HepG2 (cell line): ENCODE results near the gene BLVRB. TPM values are rescaled to one million over a fixed set of nuclear protein-coding genes. Genes with fewer than 3 reads are reported as not detected.
A peak's percentile ranks its signal among the peaks of the same experiment; 100 is the strongest.

Experiments
- HNF1A ChIP-seq, 2 experiments: sonication (generic) in 1 of 2; formaldehyde crosslinking in 1 of 2; IDR thresholded peaks; 2 replicates each; pipeline versions ENCODE4 v1.4.0 to v1.6.1; 2016 to 2020; ENCODE audit warnings: borderline replicate concordance in 1 of 2, low read depth in 1 of 2, mild to moderate bottlenecking in 1 of 2, missing genetic modification reagents in 1 of 2
- MNT ChIP-seq: fragments of 450-650 bp; IDR thresholded peaks from 2 replicates; pipeline ENCODE4 v1.6.1; 2016
- NCOA5 ChIP-seq: sonication (generic); formaldehyde crosslinking; IDR thresholded peaks from 2 replicates; pipeline ENCODE4 v1.4.0; 2020; ENCODE audit warnings: missing genetic modification reagents
- NFE2L1 ChIP-seq: sonication (generic); formaldehyde crosslinking; IDR thresholded peaks from 2 replicates; pipeline ENCODE4 v1.4.0; 2020; ENCODE audit warnings: missing genetic modification reagents, mild to moderate bottlenecking, borderline replicate concordance
- PHB2 ChIP-seq: fragments of 450-650 bp; IDR thresholded peaks from 2 replicates; pipeline ENCODE4 v1.6.1; 2018; ENCODE audit not compliant: partially characterized antibody
- RARG ChIP-seq: sonication (generic); formaldehyde crosslinking; IDR thresholded peaks from 2 replicates; pipeline ENCODE4 v1.4.0; 2020; ENCODE audit warnings: low read depth, mild to moderate bottlenecking, missing genetic modification reagents
- TP53 ChIP-seq: sonication (generic); formaldehyde crosslinking; conservative IDR thresholded peaks from 2 replicates; pipeline ENCODE4 v1.4.0; 2020; ENCODE audit warnings: missing genetic modification reagents
- ZBTB42 ChIP-seq: sonication (generic); formaldehyde crosslinking; IDR thresholded peaks from 2 replicates; pipeline ENCODE4 v1.5.0; 2020; ENCODE audit warnings: mild to moderate bottlenecking, missing genetic modification reagents
- ZFP82 ChIP-seq: sonication (generic); formaldehyde crosslinking; IDR thresholded peaks from 2 replicates; pipeline ENCODE4 v1.5.1; 2020; ENCODE audit warnings: mild to moderate bottlenecking, missing genetic modification reagents, borderline replicate concordance
- ZNF441 ChIP-seq: sonication (generic); formaldehyde crosslinking; IDR thresholded peaks from 2 replicates; pipeline ENCODE4 v1.7.0; 2021; ENCODE audit warnings: missing genetic modification reagents, borderline replicate concordance
- ZNF556 ChIP-seq: sonication (generic); formaldehyde crosslinking; IDR thresholded peaks from 2 replicates; pipeline ENCODE4 v1.4.0; 2020; ENCODE audit warnings: mild to moderate bottlenecking, missing genetic modification reagents, borderline replicate concordance
- ZNF577 ChIP-seq: sonication (generic); formaldehyde crosslinking; IDR thresholded peaks from 2 replicates; pipeline ENCODE4 v1.4.0; 2020; ENCODE audit warnings: mild to moderate bottlenecking, low read depth, missing genetic modification reagents, borderline replicate concordance
- ZNF660 ChIP-seq: sonication (generic); formaldehyde crosslinking; IDR thresholded peaks from 2 replicates; pipeline ENCODE4 v1.5.1; 2020; ENCODE audit warnings: mild to moderate bottlenecking, low read depth, missing genetic modification reagents, borderline replicate concordance
- ZNF7 ChIP-seq: IDR thresholded peaks from 2 replicates; pipeline ENCODE4 v1.6.1; 2016; ENCODE audit warnings: missing biosample characterization, missing genetic modification reagents
- ZNF749 ChIP-seq: sonication (generic); formaldehyde crosslinking; IDR thresholded peaks from 2 replicates; pipeline ENCODE4 v1.8.0; 2022; ENCODE audit warnings: mild to moderate bottlenecking, missing genetic modification reagents, moderate library complexity, borderline replicate concordance
- polyA plus RNA-seq, 8 experiments: library from polyadenylated mRNA; depleted of rRNA in 3 of 8; stranded (reverse) in 7 of 8; unstranded in 1 of 8; fragments of >200 nt; fragmentation: Illumina TruSeq in 4 of 8; extraction: Trizol in 4 of 8; gene quantifications; 2 replicates each; pipeline versions ENCODE4 v1.2.1 to v1.2.3, GENCODE V29; 2011 to 2016; ENCODE audit warnings: low read depth in 4 of 8, missing spikeins in 1 of 8, mixed read lengths in 1 of 8; ENCODE audit not compliant: insufficient read depth in 1 of 8
- total RNA-seq, 5 experiments: library from RNA; depleted of rRNA; stranded (reverse); fragments of >200 nt; fragmentation: Illumina TruSeq; extraction: Trizol; gene quantifications; 2 replicates each; pipeline ENCODE4 v1.2.3, GENCODE V29; 2016; ENCODE audit warnings: low read depth in 1 of 5
- TF ChIP-seq, protein P1 (sequence below): sonication (generic); formaldehyde crosslinking; IDR thresholded peaks from 2 replicates; pipeline ENCODE4; 2020; ENCODE audit warnings: missing genetic modification reagents, mild to moderate bottlenecking, borderline replicate concordance
- TF ChIP-seq, protein P2 (sequence below): sonication (generic); formaldehyde crosslinking; IDR thresholded peaks from 2 replicates; pipeline ENCODE4 v1.8.1; 2023; ENCODE audit warnings: missing genetic modification reagents, inconsistent platforms, borderline replicate concordance

Gene BLVRB
- total and polyA plus RNA-seq, 2 of the 13 experiments (the other 11 are each of a cell fraction or from before 2014, with no cell fraction given) = 25.9 to 51.4 TPM

- TF ChIP-seq, protein P1, sequence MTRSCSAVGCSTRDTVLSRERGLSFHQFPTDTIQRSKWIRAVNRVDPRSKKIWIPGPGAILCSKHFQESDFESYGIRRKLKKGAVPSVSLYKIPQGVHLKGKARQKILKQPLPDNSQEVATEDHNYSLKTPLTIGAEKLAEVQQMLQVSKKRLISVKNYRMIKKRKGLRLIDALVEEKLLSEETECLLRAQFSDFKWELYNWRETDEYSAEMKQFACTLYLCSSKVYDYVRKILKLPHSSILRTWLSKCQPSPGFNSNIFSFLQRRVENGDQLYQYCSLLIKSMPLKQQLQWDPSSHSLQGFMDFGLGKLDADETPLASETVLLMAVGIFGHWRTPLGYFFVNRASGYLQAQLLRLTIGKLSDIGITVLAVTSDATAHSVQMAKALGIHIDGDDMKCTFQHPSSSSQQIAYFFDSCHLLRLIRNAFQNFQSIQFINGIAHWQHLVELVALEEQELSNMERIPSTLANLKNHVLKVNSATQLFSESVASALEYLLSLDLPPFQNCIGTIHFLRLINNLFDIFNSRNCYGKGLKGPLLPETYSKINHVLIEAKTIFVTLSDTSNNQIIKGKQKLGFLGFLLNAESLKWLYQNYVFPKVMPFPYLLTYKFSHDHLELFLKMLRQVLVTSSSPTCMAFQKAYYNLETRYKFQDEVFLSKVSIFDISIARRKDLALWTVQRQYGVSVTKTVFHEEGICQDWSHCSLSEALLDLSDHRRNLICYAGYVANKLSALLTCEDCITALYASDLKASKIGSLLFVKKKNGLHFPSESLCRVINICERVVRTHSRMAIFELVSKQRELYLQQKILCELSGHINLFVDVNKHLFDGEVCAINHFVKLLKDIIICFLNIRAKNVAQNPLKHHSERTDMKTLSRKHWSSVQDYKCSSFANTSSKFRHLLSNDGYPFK (CRISPR knock-in tag) = peak; percentile 44; the same call in 1 of the 2 replicates
- TF ChIP-seq ZBTB42 (no peak), ZNF7 (CRISPR knock-in tag) (no peak), ZNF441 (CRISPR knock-in tag) (0 out of 2 replicates have a peak, but pooled peaks have one; percentile 28), ZNF577 (CRISPR knock-in tag) (no peak), ZFP82 (CRISPR knock-in tag) (no peak), ZNF660 (CRISPR knock-in tag) (no peak), NFE2L1 (CRISPR knock-in tag) (no peak), ZNF749 (CRISPR knock-in tag) (no peak), TP53 (no peak), RARG (no peak), PHB2 (no peak), MNT (peak; percentile 30; the same call in 1 of the 2 replicates), ZNF556 (no peak), HNF1A (IDR thresholded peaks at IDR 0.05; ENCODE audit: low read depth) (no peak), HNF1A (CRISPR knock-in tag; IDR thresholded peaks at IDR 0.05; ENCODE audit: borderline replicate concordance) (no peak; the same call in 1 of the 2 replicates), NCOA5 (CRISPR knock-in tag) (no peak)
- TF ChIP-seq, protein P2, sequence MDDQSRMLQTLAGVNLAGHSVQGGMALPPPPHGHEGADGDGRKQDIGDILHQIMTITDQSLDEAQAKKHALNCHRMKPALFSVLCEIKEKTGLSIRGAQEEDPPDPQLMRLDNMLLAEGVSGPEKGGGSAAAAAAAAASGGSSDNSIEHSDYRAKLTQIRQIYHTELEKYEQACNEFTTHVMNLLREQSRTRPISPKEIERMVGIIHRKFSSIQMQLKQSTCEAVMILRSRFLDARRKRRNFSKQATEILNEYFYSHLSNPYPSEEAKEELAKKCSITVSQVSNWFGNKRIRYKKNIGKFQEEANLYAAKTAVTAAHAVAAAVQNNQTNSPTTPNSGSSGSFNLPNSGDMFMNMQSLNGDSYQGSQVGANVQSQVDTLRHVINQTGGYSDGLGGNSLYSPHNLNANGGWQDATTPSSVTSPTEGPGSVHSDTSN (CRISPR knock-in tag) = no peak
Measured at GRCh38 chr19:40443131-40443999, 22.2 kb downstream of the BLVRB start (continued).
